ENCODE results near the gene NSD2. TPM values are rescaled to one million over a fixed set of nuclear protein-coding genes. Genes with fewer than 3 reads are reported as not detected.
"Not testable (repeated sequence)": the region's sequence is repeated elsewhere in the genome, so short reads cannot be mapped to it uniquely, and the experiment has no call there.

Gene NSD2
- polyA plus RNA-seq, 3 donors from 2014 or later, result 1.8 to 7.2 (median 4.4) TPM

DNA sequence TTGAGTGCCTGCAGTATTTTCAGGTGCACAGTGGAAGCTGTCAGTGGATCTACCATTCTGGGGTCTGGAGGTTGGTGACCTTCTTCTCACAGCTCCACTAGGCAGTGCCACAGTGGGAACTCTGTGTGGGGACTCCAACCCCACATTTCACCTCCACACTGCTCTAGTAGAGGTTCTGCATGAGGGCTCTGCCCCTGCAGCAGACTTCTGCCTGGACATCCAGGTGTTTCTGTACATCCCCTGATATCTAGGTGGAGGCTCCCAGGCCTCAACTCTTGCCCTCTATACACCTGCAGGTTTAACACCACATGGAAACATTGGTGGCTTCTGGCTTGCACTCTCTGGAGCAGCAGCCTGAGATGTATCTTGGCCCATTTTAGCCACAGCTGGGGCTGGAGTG lies 154.6 kb downstream of the NSD2 start:
- Mint-ChIP-seq H3K4me1 (no peaks in the 10 kb centered on the region), H3K27ac (no peak overlapping the region), H3K9me3 (peaks cover 0 to 2% (median 0%) of the 10 kb centered on the region in 6 donors), H3K4me3 (no peak overlapping the region), H3K36me3 (no peaks in the 10 kb centered on the region), H3K27me3 (ENCODE audit: low read depth in 3 of 3) (peaks cover 12 to 29% (median 17%) of the 10 kb centered on the region in 3 donors)
- DNase-seq, result no peak

DNA sequence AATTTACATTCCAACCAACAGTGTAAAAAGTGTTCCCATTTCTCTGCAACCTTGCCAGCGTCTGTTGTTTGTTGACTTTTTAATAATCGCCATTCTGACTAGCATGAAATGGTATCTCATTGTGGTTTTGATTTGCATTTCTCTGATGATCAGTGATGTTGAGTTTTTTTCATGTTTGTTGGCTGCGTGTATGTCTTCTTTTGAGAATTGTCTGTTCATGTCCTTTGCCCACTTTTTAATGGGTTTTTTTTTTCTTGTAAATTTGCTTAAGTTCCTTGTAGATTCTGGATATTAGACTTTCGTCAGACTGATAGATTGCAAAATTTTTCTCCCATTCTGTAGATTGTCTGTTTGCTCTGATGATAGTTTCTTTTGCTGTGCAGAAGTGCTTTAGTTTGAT lies 155.9 kb downstream of the NSD2 start:
- peaks cover 7 to 24% (median 16%) of the 10 kb centered on the region in 3 donors for H3K27me3 Mint-ChIP-seq (ENCODE audit: low read depth in 3 of 3)
- not testable (repeated sequence) for H3K36me3 Mint-ChIP-seq
- H3K27ac Mint-ChIP-seq, result peak overlapping the region in 1 of 6 donors; percentile 23

DNA sequence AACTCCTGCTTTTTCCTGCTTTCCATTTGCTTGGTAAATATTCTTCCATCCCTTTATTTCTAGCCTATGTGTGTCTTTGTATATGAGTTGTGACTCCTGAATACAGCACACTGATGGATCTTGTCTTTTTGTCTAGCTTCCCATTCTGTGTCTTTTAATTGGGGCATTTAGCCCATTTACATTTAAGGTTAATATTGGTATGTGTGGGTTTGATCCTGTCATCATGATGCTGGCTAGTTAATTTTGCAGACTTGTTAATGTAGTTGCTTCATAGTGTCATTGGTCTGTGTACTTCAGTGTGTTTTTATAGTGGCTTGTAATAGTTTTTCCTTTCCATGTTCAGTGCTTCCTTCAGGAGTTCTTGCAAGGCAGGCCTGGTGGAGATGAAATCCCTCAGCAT lies 160.0 kb downstream of the NSD2 start:
- DNase-seq, H3K9me3 Mint-ChIP-seq, H3K27ac Mint-ChIP-seq, H3K4me3 Mint-ChIP-seq, H3K36me3 Mint-ChIP-seq, H3K4me1 Mint-ChIP-seq: not testable (repeated sequence)
- peaks cover 5 to 19% (median 16%) of the 10 kb centered on the region in 3 donors for H3K27me3 Mint-ChIP-seq (ENCODE audit: low read depth in 3 of 3)

More for the DNA sequence above, 155.9 kb downstream of the NSD2 start:
- DNase-seq, H3K4me3 Mint-ChIP-seq, H3K9me3 Mint-ChIP-seq, H3K4me1 Mint-ChIP-seq: not testable (repeated sequence)

Other genes with a start within 250 kb of the NSD2 start
- 1 to 10 TPM in 1 of 3 donors, under 1 TPM in 2; 0.38 to 2.6 (median 0.83) TPM for gene FAM53A, start 187.1 kb upstream of the NSD2 start, polyA plus RNA-seq
- 10 to 100 TPM; 59.0 to 71.6 (median 61.7) TPM for gene SLBP, start 159.1 kb upstream of the NSD2 start, polyA plus RNA-seq
- gene TMEM129, start 150.1 kb upstream of the NSD2 start, polyA plus RNA-seq, result 10 to 100 TPM; 25.5 to 37.9 (median 37.3) TPM
- gene TACC3, start 149.9 kb upstream of the NSD2 start, polyA plus RNA-seq, result 10 to 100 TPM in 1 of 3 donors, 1 to 10 TPM in 2; 5.0 to 11.9 (median 7.3) TPM
- gene FGFR3, start 78.1 kb upstream of the NSD2 start, polyA plus RNA-seq, result not detected
- gene LETM1, start 15.2 kb upstream of the NSD2 start, polyA plus RNA-seq, result 10 to 100 TPM in 2 of 3 donors, 1 to 10 TPM in 1; 8.0 to 17.0 (median 10.6) TPM
- gene NELFA, start 137.6 kb downstream of the NSD2 start, polyA plus RNA-seq, result 10 to 100 TPM in 2 of 3 donors, 1 to 10 TPM in 1; 6.0 to 28.6 (median 10.2) TPM
- gene NAT8L, start 187.9 kb downstream of the NSD2 start, polyA plus RNA-seq, result not detected